PC-3 (cell line): ENCODE measurements around the gene RBP4. TPM values are rescaled to one million over a fixed set of nuclear protein-coding genes. Genes with fewer than 3 reads are reported as not detected.
A peak's percentile ranks its signal among the peaks of the same experiment; 100 is the strongest.

Experiments used
- ATAC-seq: fragments of 200-7000 bp; cut with Tn5 transposase; 2 replicates; pipeline ENCODE4 v1.9.1; 2020; ENCODE audit warnings: mild to moderate bottlenecking, moderate library complexity
- BruUV-seq: library from RNA; stranded (reverse); fragments of 400-500 nt; replicated peaks from 2 replicates; lab custom pipeline; 2021; lab: Mats Ljungman, UMichigan
- CTCF ChIA-PET: fragments of 300-600 bp; sonication (Branson Sonifier 250); formaldehyde crosslinking; loops from one replicate; lab custom pipeline; 2022; ENCODE audit warnings: antibody characterized with exemption; lab: Charles Lee
- POLR2A ChIA-PET: fragments of 300-600 bp; sonication (Branson Sonifier 250); formaldehyde crosslinking; loops from one replicate; lab custom pipeline; 2022; ENCODE audit warnings: antibody characterized with exemption; ENCODE audit not compliant: unreplicated experiment; lab: Charles Lee
- DNase-seq: peaks from one replicate; pipeline ENCODE4 v3.0.0-alpha.2; 2015
- H2AFZ ChIP-seq: fragments of 300-600 bp; sonication (generic); 2 replicates; pipeline ENCODE4 v1.6.0; 2016; ENCODE audit warnings: antibody characterized with exemption, low read length
- H3F3A ChIP-seq: fragments of 300-600 bp; sonication (generic); one replicate; pipeline ENCODE4 v1.6.0; 2017; ENCODE audit warnings: antibody characterized with exemption, low read length, control low read depth, mild to moderate bottlenecking; ENCODE audit not compliant: unreplicated experiment
- H3K27ac ChIP-seq: fragments of 300-600 bp; sonication (generic); 2 replicates; pipeline ENCODE4 v1.5.1; 2016; ENCODE audit warnings: mild to moderate bottlenecking, low read length
- H3K27me3 ChIP-seq: fragments of 300-600 bp; sonication (generic); 2 replicates; pipeline ENCODE4 v1.6.1; 2016; ENCODE audit warnings: low read length, mixed read lengths
- H3K36me3 ChIP-seq: fragments of 300-600 bp; sonication (generic); 2 replicates; pipeline ENCODE4 v1.6.1; 2016; ENCODE audit warnings: low read depth, mixed run types, low read length, mixed read lengths
- H3K4me1 ChIP-seq: fragments of 300-600 bp; sonication (generic); 2 replicates; pipeline ENCODE4 v1.5.1; 2016; ENCODE audit warnings: low read length; ENCODE audit not compliant: insufficient read depth
- H3K4me2 ChIP-seq: fragments of 300-600 bp; sonication (generic); 2 replicates; pipeline ENCODE4 v1.6.0; 2016; ENCODE audit warnings: low read length
- H3K4me3 ChIP-seq: fragments of 300-600 bp; sonication (generic); 2 replicates; pipeline ENCODE4 v1.5.1; 2016; ENCODE audit warnings: mild to moderate bottlenecking, low read length, mixed read lengths
- H3K79me2 ChIP-seq: fragments of 300-600 bp; sonication (generic); 2 replicates; pipeline ENCODE4 v1.6.1; 2017; ENCODE audit warnings: low read length, mixed read lengths
- H3K9ac ChIP-seq: fragments of 300-600 bp; sonication (generic); 2 replicates; pipeline ENCODE4 v1.6.0; 2016; ENCODE audit warnings: mild to moderate bottlenecking, low read length
- H3K9me2 ChIP-seq: fragments of 300-600 bp; sonication (generic); replicated peaks from 2 replicates; pipeline ENCODE4 v1.6.1; 2016; ENCODE audit warnings: mixed run types, low read length, mixed read lengths
- H3K9me3 ChIP-seq: fragments of 300-600 bp; sonication (generic); 2 replicates; pipeline ENCODE4 v1.6.1; 2016; ENCODE audit warnings: low read length, mixed read lengths
- H4K20me1 ChIP-seq: fragments of 300-600 bp; sonication (generic); 2 replicates; pipeline ENCODE4 v1.6.1; 2016; ENCODE audit warnings: low read length, mixed read lengths
- CTCF ChIP-seq: fragments of 300-600 bp; sonication (generic); conservative IDR thresholded peaks from 2 replicates; pipeline ENCODE4 v1.5.1; 2017; ENCODE audit warnings: antibody characterized with exemption, low read depth, mild to moderate bottlenecking, low read length
- EZH2 ChIP-seq: fragments of 300-600 bp; sonication (generic); IDR thresholded peaks from one replicate; pipeline ENCODE4 v1.6.1; 2017; ENCODE audit warnings: antibody characterized with exemption, mild to moderate bottlenecking, low read length; ENCODE audit not compliant: unreplicated experiment
- EZH2phosphoT487 ChIP-seq: fragments of 300-600 bp; sonication (generic); IDR thresholded peaks from 2 replicates; pipeline ENCODE4 v1.6.1; 2018; ENCODE audit warnings: mild to moderate bottlenecking, antibody characterized with exemption, low read length, borderline replicate concordance
- intact Hi-C: fragments of 100-400 bp; cut with micrococcal nuclease; formaldehyde crosslinking; loops from 2 replicates; pipeline ENCODE4 v1.9.0; 2023
- total RNA-seq: library from RNA; depleted of rRNA; stranded (reverse); fragments of >200 nt; gene quantifications from 2 replicates; pipeline ENCODE4 v1.2.3, GENCODE V29; 2014; rRNA removed

RBP4 gene
- total RNA-seq, 1 experiment from 2014 or later = 8.5 TPM

GRCh38 chr10:93542358-93542791, 58.7 kb downstream of the RBP4 start:
- Histone ChIP-seq H3K9ac (no peak overlapping the region), H3K36me3 (no peaks in the 10 kb centered on the region), H2AFZ (peak overlapping the region; percentile 76), H3K4me2 (peak overlapping the region; percentile 80), H3K79me2 (no peaks in the 10 kb centered on the region), H3F3A (no peaks in the 10 kb centered on the region), H4K20me1 (no peaks in the 10 kb centered on the region), H3K27me3 (no peaks in the 10 kb centered on the region), H3K4me3 (peak overlapping the region; percentile 60), H3K27ac (no peak overlapping the region), H3K9me3 (no peaks in the 10 kb centered on the region), H3K9me2 (no peaks in the 10 kb centered on the region), H3K4me1 (peaks cover 8% of the 10 kb centered on the region)
- ATAC-seq (peak; percentile 67), DNase-seq (peak; percentile 32)
- no peak for TF ChIP-seq EZH2phosphoT487
- TF ChIP-seq EZH2 = no peak
- TF ChIP-seq CTCF = peak; percentile 10; the same call in 1 of the 2 replicates
- intact Hi-C loops = loop anchor here (1.0 to 10.0 kb wide), 3 partner anchors 112 to 272 kb away; no protein-coding TSS in a partner anchor
- no TSS peak for BruUV-seq
- ChIA-PET CTCF (interaction anchor here (0.8 to 1.5 kb wide), 2 partner anchors 138 to 274 kb away, joined by 4 to 8 read pairs; no protein-coding TSS in a partner anchor), POLR2A (no interaction called here)

Other genes with a start within 250 kb of the RBP4 start
- gene MYOF, start 118.9 kb downstream of the RBP4 start, total RNA-seq = 174 and 189 TPM in 2 replicates
- gene CEP55, start 104.6 kb downstream of the RBP4 start, total RNA-seq = 62.6 and 63.6 TPM in 2 replicates
- 1.5 TPM in 2 replicates for gene FFAR4, start 34.6 kb downstream of the RBP4 start, total RNA-seq
- gene PDE6C, start 11.3 kb upstream of the RBP4 start, total RNA-seq = not detected in 2 replicates
- gene FRA10AC1, start 101.4 kb upstream of the RBP4 start, total RNA-seq = 3.8 and 5.5 TPM in 2 replicates
- gene LGI1, start 156.7 kb upstream of the RBP4 start, total RNA-seq = not detected in 2 replicates